Measurements from ENCODE around the gene PTTG1IP.
"Not testable (repeated sequence)": the region's sequence is repeated elsewhere in the genome, so short reads cannot be mapped to it uniquely, and the experiment has no call there.

Gene PTTG1IP, protein sequence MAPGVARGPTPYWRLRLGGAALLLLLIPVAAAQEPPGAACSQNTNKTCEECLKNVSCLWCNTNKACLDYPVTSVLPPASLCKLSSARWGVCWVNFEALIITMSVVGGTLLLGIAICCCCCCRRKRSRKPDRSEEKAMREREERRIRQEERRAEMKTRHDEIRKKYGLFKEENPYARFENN

GRCh38 chr21:44873356-44874239 is at the start of gene PTTG1IP:
PTTG1IP (minus strand) TSS chr21:44873690; CDS start chr21:44873616, 74 bp downstream.
- peak; percentile 90 for DNase-seq

DNA sequence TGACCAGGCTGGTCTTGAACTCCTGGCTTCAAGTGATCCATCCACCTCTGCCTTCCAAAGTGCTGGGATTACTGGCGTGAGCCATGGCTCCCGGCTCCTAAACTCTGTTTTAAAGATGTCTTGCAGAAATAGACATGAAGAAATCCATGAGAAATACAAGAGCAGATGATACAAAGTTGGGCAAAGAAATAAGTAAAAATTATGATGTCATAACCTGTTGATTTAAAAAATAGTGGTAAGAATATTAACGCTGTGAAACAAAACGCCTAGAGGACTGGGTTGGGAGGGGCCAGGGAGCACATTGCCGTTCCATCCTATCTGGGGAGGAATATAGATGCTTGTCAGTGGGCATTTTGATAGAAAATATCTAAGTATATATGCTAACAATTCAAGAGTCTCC is 48.4 kb upstream of the PTTG1IP start:
- DNase-seq, result no peak

GRCh38 chr21:44920694-44921604 is 47.5 kb upstream of the PTTG1IP start, which contains the start of gene ITGB2:
ITGB2 (minus strand) TSS chr21:44920899; CDS start chr21:44910782, 10,117 bp downstream.
- no peak for DNase-seq

DNA sequence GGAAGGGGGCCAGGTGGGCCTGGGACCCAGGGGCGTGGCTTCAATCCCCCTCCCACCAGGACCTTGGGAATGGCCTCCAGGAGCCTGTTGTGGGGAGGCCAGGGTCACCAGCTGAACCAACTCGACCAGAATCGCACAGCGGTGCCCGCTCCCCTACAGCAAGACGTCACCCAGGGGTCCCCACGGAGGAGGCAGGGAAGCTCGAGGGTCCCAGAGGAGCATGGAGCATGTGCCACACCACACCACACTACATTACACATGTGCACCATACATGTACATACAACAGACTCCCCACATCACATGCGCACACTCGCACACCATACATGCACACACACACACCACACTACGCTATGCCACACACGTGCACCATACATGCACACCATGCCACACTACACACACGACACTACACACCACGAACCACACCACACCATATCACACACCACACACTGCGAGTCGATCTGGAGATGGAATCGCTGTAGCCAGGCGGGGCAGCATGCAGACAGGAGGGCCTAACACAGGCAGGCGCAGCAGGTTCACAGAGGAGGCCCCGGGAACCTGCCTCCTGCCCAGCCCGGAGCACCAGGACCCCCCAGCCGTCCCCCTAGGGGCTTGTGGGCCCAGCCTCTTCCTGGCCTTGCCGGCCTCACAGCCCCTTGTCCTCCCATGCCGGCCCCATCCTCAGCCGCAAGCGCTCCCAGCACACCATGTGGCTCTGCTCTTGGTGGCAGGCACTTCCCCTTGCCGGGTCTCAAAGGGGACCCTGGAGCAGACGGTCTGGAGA is 46.6 kb upstream of the PTTG1IP start:
- no peak for DNase-seq

GRCh38 chr21:44919111-44919912 is 45.8 kb upstream of the PTTG1IP start:
- no peak for DNase-seq

DNA sequence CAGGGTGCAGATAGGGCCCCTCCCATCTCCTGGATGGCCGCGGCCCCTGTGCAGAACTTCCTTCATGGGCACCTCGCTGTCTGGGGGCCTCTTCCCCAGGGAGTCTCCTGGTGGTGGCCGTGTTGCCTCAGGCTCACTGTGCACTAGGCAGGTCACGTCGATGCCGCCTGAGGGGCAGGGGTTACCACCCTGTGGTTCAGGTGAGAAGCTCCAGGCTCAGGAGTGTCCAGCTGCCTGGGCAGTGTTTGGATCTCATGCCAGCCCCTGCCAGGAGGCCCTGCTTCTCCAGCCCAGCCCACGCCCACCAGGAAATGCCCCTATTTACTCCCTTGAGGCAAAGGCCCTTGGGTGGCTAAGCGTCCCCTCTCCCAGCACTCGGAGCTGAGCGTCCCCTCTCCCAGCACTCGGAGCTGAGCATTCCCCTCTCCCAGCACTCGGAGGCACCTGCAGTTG is 45.1 kb upstream of the PTTG1IP start:
- no peak for DNase-seq

DNA sequence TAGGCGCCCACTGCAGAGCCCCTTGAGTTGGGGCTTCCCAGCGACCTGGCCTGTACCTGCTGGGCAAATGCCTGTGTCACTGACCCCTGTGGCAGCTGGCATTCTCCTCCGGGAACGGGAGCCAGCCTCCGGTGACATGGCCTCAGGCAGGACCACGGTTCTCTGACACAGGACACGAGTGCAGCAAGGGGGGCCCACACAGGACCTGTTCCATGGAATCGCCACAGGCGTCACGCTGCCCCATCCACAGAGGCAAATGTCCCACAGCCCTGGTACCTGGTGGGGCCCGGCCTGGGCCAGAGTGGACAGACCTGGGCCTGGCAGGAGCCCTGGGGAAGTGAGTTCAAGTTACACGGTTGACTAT is 44.6 kb upstream of the PTTG1IP start:
- DNase-seq, result no peak

GRCh38 chr21:44917446-44918106 is 44.1 kb upstream of the PTTG1IP start:
- DNase-seq, result no peak

DNA sequence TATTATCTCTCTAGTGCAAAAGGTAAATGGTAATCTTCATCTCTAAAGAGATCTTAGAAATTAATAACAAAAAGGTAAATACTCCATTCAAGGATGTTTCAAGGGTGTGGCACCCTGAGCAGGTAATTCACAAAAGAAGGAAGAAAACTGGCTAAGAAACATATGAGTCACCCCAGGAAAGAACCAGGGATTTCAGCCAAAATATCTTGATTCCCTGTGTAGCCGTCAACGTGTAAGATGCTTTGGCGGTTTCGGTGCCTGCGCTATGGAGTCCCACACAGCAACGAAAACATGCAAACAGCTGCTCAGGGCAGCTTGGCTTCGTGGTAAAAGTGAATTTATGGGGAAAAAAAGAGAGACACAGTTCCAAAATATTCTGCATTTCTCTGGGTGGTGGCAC is 43.5 kb upstream of the PTTG1IP start:
- peak; percentile 72 for DNase-seq

DNA sequence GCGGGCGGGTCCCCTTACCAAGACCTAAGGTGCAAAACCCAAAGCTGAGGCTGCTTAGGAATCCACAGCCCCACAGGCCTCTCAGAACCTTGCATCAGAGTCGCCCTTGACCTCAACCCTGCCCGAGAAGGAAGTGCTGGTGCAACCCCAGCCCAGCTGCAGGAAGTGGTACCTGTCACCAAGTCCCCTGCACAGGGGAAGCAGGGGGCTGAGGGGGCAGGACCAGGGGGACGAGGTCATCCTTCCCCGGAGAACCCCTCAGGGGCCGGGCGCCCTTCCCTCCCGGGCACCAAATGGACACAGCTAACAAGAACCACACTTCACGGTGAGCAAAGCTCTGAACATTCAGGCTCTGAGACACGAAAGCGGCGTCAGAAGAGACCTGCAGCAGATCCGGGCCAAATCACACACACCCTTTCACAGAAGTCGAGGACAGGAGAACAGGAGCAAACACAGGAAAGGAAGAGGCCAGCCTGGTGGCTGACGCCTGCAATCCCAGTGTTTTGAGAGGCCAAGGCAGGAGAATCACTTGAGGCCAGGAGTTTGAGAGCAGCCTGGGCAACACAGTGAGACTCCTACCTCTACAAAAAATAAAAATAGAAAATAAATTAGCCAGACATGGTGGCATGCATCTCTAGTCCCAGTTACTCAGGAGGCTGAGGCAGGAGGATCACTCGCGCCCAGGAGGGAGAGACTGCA is 40.8 kb upstream of the PTTG1IP start:
- DNase-seq, result no peak

DNA sequence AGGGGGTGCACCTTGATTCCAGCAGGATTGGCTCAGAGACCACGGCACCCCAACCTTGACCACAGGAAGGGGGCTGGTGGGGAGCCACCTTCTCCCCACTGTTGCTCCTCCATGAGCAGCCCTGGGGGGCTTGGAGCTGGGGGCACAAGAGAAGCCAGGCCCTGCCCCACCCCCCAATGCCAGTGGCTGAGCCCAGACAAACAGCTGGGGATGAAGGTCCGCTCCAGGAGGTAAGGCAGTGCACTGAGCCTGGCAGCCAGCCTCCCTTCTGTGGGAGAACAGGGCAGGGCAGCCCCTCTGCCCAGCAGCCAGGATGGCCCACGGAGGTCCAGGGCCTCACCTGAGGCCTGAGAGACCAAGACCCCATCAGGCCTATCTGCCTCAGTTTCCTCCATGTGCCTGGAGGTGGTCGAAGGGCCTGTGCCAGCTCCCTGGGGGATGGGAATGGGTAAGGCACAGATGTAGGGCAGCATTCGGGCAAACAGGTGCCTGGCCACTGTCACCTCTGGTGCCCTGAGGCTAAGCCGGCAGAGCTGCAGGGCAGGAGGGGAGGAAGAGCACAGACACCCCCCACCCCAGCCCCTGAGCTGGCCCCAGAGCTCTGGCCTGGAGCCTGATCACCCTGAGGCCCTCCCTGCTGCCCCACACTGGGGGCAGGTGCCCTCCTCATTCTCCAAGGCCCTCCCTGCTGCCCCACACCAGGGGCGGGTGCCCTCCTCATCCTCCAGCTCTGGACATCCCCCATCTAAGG is 40.1 kb upstream of the PTTG1IP start:
- no peak for DNase-seq

GRCh38 chr21:44912506-44913412 is 39.3 kb upstream of the PTTG1IP start:
- not testable (repeated sequence) for DNase-seq

DNA sequence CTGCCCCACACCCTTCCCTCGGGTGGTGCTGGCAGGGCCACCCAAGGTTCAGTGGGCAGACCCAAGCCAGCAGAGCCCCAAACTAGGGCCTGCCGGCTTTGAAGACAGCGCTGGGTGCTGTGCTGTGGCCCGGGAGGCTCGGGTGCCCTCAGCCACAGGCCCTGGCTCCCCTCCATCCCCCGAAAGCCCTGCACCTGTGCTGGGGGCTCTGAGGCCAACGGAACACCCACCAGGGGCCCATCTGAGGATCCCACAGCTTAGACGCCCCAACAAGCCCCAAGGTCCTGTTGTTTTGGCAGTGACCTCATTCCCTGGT is 38.6 kb upstream of the PTTG1IP start:
- no peak for DNase-seq

GRCh38 chr21:44911384-44912157 is 38.1 kb upstream of the PTTG1IP start:
- peak; percentile 40 for DNase-seq

GRCh38 chr21:44911068-44911383 is 37.5 kb upstream of the PTTG1IP start:
- DNase-seq, result no peak

DNA sequence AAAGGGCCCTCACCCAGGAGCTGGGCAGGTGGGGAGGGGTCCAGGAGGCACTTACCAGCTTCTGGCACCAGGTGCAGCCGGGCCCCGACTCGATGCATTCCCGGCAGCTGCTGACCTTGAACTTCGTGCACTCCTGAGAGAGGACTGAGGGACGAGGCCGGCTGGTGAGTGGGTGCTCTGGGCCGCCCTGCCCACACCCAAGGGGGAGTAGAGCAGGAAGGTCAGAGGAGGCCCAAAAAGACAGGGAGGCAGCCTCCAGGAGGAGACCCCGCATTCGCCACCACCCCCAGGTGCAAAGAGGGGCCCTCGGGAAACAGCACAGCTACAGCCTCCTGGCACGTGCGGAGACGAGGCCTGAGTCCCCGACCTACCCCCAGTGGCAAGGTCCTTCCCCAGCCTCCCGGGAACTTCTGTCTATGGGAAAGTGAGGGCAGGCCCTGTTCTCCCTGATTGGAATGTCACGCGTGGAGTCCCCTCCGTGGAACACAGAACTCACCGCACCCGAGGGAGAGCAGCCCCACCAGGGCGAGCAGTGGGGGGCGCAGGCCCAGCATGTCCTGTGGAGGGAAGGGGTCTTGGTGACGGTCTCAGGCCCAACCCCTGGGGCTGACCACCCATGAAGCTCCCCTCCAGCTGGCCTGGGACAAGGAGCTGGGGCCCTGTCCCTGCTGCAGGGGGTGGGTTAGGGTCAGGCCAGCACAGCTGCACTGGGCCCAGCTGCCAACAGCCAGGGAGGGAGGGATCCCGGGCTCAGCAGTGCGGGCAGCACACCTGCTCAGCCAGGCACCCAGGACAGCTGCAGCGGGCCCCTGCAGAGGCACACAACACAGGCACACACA is 37.0 kb upstream of the PTTG1IP start:
- DNase-seq, result no peak

DNA sequence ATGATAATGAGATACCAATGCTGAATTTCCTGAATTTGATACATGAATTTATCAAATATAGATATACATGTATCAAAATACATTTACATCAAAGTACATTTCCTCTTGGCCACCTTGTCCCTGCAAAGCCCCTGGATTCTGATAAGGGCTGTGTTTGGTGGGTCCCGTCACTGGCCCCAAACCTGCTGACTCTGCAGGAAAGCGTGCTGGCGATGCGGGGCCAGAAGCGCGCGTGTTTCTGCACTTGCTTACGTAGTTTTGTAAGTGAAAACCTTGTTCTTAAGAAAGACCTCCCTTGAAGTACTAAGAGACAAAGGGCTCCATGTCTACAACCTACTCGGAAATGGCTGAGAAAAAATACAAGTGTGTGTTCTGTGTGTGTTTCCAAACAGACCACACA is 36.2 kb upstream of the PTTG1IP start:
- no peak for DNase-seq
